Large intestine (tissue), 12 donors: ENCODE data around the gene GAS5. TPM values are rescaled to one million over a fixed set of nuclear protein-coding genes. Genes with fewer than 3 reads are reported as not detected.

Experiments used
- DNase-seq, 2 donors: peaks; one replicate each; pipeline versions ENCODE4 v3.0.0 to v3.0.0-alpha.2; 2013
- H3K27ac ChIP-seq: one replicate; pipeline ENCODE4 v1.5.1; 2013; ENCODE audit warnings: low read length
- H3K27me3 ChIP-seq: 2 replicates; pipeline ENCODE4 v1.6.1; 2013; ENCODE audit warnings: low read length; ENCODE audit not compliant: control insufficient read depth, insufficient read depth
- H3K36me3 ChIP-seq: 2 replicates; pipeline ENCODE4 v1.6.1; 2013; ENCODE audit warnings: low read length; ENCODE audit not compliant: control insufficient read depth, insufficient read depth
- H3K4me1 ChIP-seq: one replicate; pipeline ENCODE4 v1.6.1; 2013; ENCODE audit warnings: low read length; ENCODE audit not compliant: control insufficient read depth, insufficient read depth
- H3K4me3 ChIP-seq: one replicate; pipeline ENCODE4 v1.5.1; 2013; ENCODE audit warnings: low read length
- H3K9me3 ChIP-seq: one replicate; pipeline ENCODE4 v1.6.1; 2013; ENCODE audit warnings: mild to moderate bottlenecking, low read depth, low read length, moderate library complexity; ENCODE audit not compliant: control insufficient read depth
- WGBS: methylation state at CpG from one replicate; pipeline ENCODE4 v1.1.5; 2013; ENCODE audit warnings: low lambda C conversion rate; ENCODE audit not compliant: insufficient coverage; 5-methylcytosine and 5-hydroxymethylcytosine counted together
- long read RNA-seq, 11 donors: transcript quantifications; one replicate each; lab custom pipeline, GENCODE V29; 2026
- polyA plus RNA-seq: library from polyadenylated mRNA; unstranded; fragments of 120-200 nt; gene quantifications from one replicate; pipeline ENCODE4 v1.2.1, GENCODE V29; 2013

The GAS5 gene
- polyA plus RNA-seq, result 835 TPM
- long read RNA-seq, donor 1, transcript GAS5-221 (12 exons, 632 nt), result major isoform, 96 of 270 reads
- long read RNA-seq, donor 1, transcript GAS5-218 (11 exons, 565 nt), result minor isoform, 23 of 270 reads
- long read RNA-seq, donor 1, partial matches to known transcripts, result 60 of 270 reads
- long read RNA-seq, donor 1, other reads (novel, unspliced or antisense), result 73 of 270 reads
- long read RNA-seq, donor 2, transcript GAS5-221 (12 exons, 632 nt), result major isoform, 187 of 610 reads
- long read RNA-seq, donor 2, transcript GAS5-204 (3 exons, 1,060 nt), result minor isoform, 5 of 610 reads
- long read RNA-seq, donor 2, transcript GAS5-226 (8 exons, 632 nt), result minor isoform, 11 of 610 reads
- long read RNA-seq, donor 2, transcript GAS5-218 (11 exons, 565 nt), result minor isoform, 60 of 610 reads
- long read RNA-seq, donor 2, partial matches to known transcripts, result 190 of 610 reads
- long read RNA-seq, donor 2, other reads (novel, unspliced or antisense), result 136 of 610 reads
- long read RNA-seq, donor 3, result 0 reads
- long read RNA-seq, donor 4, transcript GAS5-218 (11 exons, 565 nt), result minor isoform, 7 of 65 reads
- long read RNA-seq, donor 4, transcript GAS5-221 (12 exons, 632 nt), result major isoform, 29 of 65 reads
- long read RNA-seq, donor 4, partial matches to known transcripts, result 14 of 65 reads
- long read RNA-seq, donor 4, other reads (novel, unspliced or antisense), result 10 of 65 reads
- long read RNA-seq, donor 5, transcript GAS5-221 (12 exons, 632 nt), result major isoform, 83 of 248 reads
- long read RNA-seq, donor 5, transcript GAS5-218 (11 exons, 565 nt), result minor isoform, 26 of 248 reads
- long read RNA-seq, donor 5, partial matches to known transcripts, result 52 of 248 reads
- long read RNA-seq, donor 5, other reads (novel, unspliced or antisense), result 79 of 248 reads
- long read RNA-seq, donor 6, transcript GAS5-217 (4 exons, 424 nt), result minor isoform, 6 of 613 reads
- long read RNA-seq, donor 6, transcript GAS5-226 (8 exons, 632 nt), result minor isoform, 10 of 613 reads
- long read RNA-seq, donor 6, transcript GAS5-218 (11 exons, 565 nt), result minor isoform, 30 of 613 reads
- long read RNA-seq, donor 6, transcript GAS5-221 (12 exons, 632 nt), result major isoform, 213 of 613 reads
- long read RNA-seq, donor 6, partial matches to known transcripts, result 152 of 613 reads
- long read RNA-seq, donor 6, other reads (novel, unspliced or antisense), result 180 of 613 reads
- long read RNA-seq, donor 7, transcript GAS5-221 (12 exons, 632 nt), result major isoform, 54 of 163 reads
- long read RNA-seq, donor 7, transcript GAS5-218 (11 exons, 565 nt), result minor isoform, 25 of 163 reads
- long read RNA-seq, donor 7, partial matches to known transcripts, result 24 of 163 reads
- long read RNA-seq, donor 7, other reads (novel, unspliced or antisense), result 52 of 163 reads
- long read RNA-seq, donor 8, transcript GAS5-206 (10 exons, 745 nt), result minor isoform, 10 of 972 reads
- long read RNA-seq, donor 8, transcript GAS5-221 (12 exons, 632 nt), result major isoform, 238 of 972 reads
- long read RNA-seq, donor 8, transcript GAS5-218 (11 exons, 565 nt), result minor isoform, 142 of 972 reads
- long read RNA-seq, donor 8, partial matches to known transcripts, result 163 of 972 reads
- long read RNA-seq, donor 8, other reads (novel, unspliced or antisense), result 399 of 972 reads
- long read RNA-seq, donor 9, transcript GAS5-221 (12 exons, 632 nt), result major isoform, 263 of 782 reads
- long read RNA-seq, donor 9, transcript GAS5-218 (11 exons, 565 nt), result minor isoform, 63 of 782 reads
- long read RNA-seq, donor 9, transcript GAS5-226 (8 exons, 632 nt), result minor isoform, 8 of 782 reads
- long read RNA-seq, donor 9, partial matches to known transcripts, result 184 of 782 reads
- long read RNA-seq, donor 9, other reads (novel, unspliced or antisense), result 242 of 782 reads
- long read RNA-seq, donor 10, transcript GAS5-218 (11 exons, 565 nt), result minor isoform, 52 of 682 reads
- long read RNA-seq, donor 10, transcript GAS5-211 (7 exons, 959 nt), result minor isoform, 5 of 682 reads
- long read RNA-seq, donor 10, transcript GAS5-221 (12 exons, 632 nt), result major isoform, 248 of 682 reads
- long read RNA-seq, donor 10, transcript GAS5-217 (4 exons, 424 nt), result minor isoform, 5 of 682 reads
- long read RNA-seq, donor 10, partial matches to known transcripts, result 280 of 682 reads
- long read RNA-seq, donor 10, other reads (novel, unspliced or antisense), result 79 of 682 reads
- long read RNA-seq, donor 11, transcript GAS5-218 (11 exons, 565 nt), result minor isoform, 34 of 321 reads
- long read RNA-seq, donor 11, transcript GAS5-221 (12 exons, 632 nt), result major isoform, 105 of 321 reads
- long read RNA-seq, donor 11, partial matches to known transcripts, result 64 of 321 reads
- long read RNA-seq, donor 11, other reads (novel, unspliced or antisense), result 103 of 321 reads

DNA sequence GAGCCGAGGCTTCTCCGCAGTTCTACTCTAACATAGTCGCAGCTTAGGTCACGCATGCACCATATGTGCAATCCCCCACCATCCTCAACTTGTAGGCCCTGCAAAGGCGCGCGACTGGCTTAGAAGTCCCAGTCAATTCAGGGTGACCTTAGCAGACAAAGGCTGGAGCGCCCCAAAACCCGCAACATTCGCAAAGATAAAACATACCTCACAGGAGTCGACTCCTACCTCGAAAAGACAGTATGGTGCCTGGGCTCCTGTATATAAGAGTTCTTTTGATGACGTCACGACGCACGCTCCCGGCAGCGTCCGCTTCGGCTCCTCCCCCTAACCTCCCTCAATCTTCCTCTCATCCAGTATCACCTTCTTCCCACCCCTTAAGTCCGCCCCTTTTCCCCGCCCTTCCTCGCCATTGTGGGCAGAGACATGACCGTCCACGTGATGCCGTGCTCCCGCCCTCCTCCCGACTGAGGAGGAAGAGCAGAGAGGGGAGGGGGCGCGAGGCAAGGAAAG, at the start of gene GAS5:
TSS of gene GAS5 (minus strand) at position 237 of the 513 bp plus-strand sequence.
- peak within 1 kb of the TSS; percentile 88 for H3K4me3 ChIP-seq
- no peaks in the 10 kb centered on the region for H3K27me3 ChIP-seq
- H3K9me3 ChIP-seq, result no peaks in the 10 kb centered on the region
- DNase-seq, result peak; percentile 100
- no CpG with 5 or more reads among the region's 30 CpGs for WGBS
- peaks cover 15% of the 10 kb centered on the region for H3K4me1 ChIP-seq
- H3K27ac ChIP-seq, result peak within 1 kb of the TSS; percentile 99
- H3K36me3 ChIP-seq, result peaks cover 43% of the 10 kb centered on the region

GRCh38 chr1:173917149-173917548, 49.4 kb upstream of the GAS5 start, which contains the start of gene SERPINC1:
Gene SERPINC1 (minus strand): TSS chr1:173917327. CDS start chr1:173917259, 68 bp downstream.
- H3K9me3 ChIP-seq, result no peaks in the 10 kb centered on the region
- DNase-seq, result peak; percentile 51 to 68
- peak within 1 kb of the TSS; percentile 13 for H3K27ac ChIP-seq
- peaks cover 17% of the 10 kb centered on the region for H3K4me1 ChIP-seq
- WGBS, result no CpG with 5 or more reads among the region's 3 CpGs
- H3K27me3 ChIP-seq, result no peaks in the 10 kb centered on the region
- H3K36me3 ChIP-seq, result no peaks in the 10 kb centered on the region
- no peak within 1 kb of the TSS for H3K4me3 ChIP-seq

DNA sequence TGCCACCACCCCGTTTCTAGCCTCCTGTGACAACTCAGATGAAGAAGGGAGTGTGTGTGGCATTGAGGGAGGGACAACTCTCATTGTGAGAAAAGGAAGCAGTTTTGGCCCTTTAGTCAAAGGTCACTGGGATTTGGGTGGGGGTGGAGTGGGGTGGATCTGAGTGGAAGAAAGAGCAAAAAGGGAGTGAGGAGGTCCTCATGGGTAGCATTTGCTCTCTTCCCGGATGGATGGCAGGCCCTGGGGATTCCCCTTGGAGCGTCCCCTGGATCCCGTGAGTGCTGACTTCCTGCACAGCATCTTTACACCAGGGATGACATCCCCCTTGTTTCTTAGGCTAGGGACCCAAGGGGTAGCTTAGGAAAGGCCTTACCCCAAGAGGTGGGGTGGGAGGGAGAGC, 48.9 kb upstream of the GAS5 start:
- H3K36me3 ChIP-seq, result no peaks in the 10 kb centered on the region

GRCh38 chr1:173915596-173915995, 47.8 kb upstream of the GAS5 start:
- H3K4me3 ChIP-seq, result no peak overlapping the region
- H3K36me3 ChIP-seq, result no peaks in the 10 kb centered on the region
- no peak overlapping the region for H3K27ac ChIP-seq
- H3K27me3 ChIP-seq, result no peaks in the 10 kb centered on the region
- H3K4me1 ChIP-seq, result peaks cover 17% of the 10 kb centered on the region
- H3K9me3 ChIP-seq, result no peaks in the 10 kb centered on the region
- WGBS, result no CpG with 5 or more reads among the region's 2 CpGs
- no peak for DNase-seq

More for the DNA sequence above, 48.9 kb upstream of the GAS5 start:
- no peak for DNase-seq
- peak overlapping the region; percentile 13 for H3K27ac ChIP-seq
- no peaks in the 10 kb centered on the region for H3K9me3 ChIP-seq
- no CpG with 5 or more reads among the region's 4 CpGs for WGBS
- no peaks in the 10 kb centered on the region for H3K27me3 ChIP-seq
- H3K4me1 ChIP-seq, result peaks cover 17% of the 10 kb centered on the region
- no peak overlapping the region for H3K4me3 ChIP-seq

GRCh38 chr1:173914366-173914871, 46.6 kb upstream of the GAS5 start:
- DNase-seq, result peak; percentile 6 to 24
- H3K4me1 ChIP-seq, result peaks cover 17% of the 10 kb centered on the region
- H3K27ac ChIP-seq, result no peak overlapping the region
- no peaks in the 10 kb centered on the region for H3K27me3 ChIP-seq
- no peak overlapping the region for H3K4me3 ChIP-seq
- H3K36me3 ChIP-seq, result no peaks in the 10 kb centered on the region
- no CpG with 5 or more reads among the region's 13 CpGs for WGBS
- H3K9me3 ChIP-seq, result no peaks in the 10 kb centered on the region

DNA sequence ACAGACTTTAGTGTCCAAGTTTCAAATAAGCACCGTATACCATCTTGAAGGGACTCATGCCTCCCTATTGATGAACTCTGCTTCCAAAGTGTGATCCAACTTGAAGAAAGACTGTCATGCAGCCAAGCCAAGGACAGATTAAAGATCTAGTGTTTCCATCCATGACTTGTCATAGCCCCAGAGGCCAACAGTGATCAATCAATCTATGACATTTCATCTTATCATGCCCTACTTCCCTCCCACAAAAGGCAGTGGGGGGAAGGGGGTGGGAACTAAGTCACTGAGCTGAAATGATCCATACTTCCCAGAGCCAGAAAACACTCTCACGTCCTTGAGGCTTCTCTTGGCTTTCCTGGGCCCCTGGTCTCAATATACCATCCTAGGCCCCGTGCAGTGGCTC, 45.3 kb upstream of the GAS5 start:
- no peak for DNase-seq
- no CpG with 5 or more reads among the region's 3 CpGs for WGBS
- H3K9me3 ChIP-seq, result no peaks in the 10 kb centered on the region
- H3K36me3 ChIP-seq, result no peaks in the 10 kb centered on the region
- no peaks in the 10 kb centered on the region for H3K27me3 ChIP-seq
- no peak overlapping the region for H3K4me3 ChIP-seq
- H3K4me1 ChIP-seq, result peaks cover 17% of the 10 kb centered on the region
- H3K27ac ChIP-seq, result no peak overlapping the region

- no peak for DNase-seq
- Histone ChIP-seq H3K36me3 (no peaks in the 10 kb centered on the region), H3K4me3 (no peak overlapping the region), H3K4me1 (no peaks in the 10 kb centered on the region), H3K9me3 (no peaks in the 10 kb centered on the region), H3K27me3 (no peaks in the 10 kb centered on the region), H3K27ac (no peak overlapping the region)
- WGBS, result 90% methylated on average over 2 of the region's 6 CpGs
Observed at GRCh38 chr1:173903827-173904531, 36.2 kb upstream of the GAS5 start.

GRCh38 chr1:173900992-173901391, 33.2 kb upstream of the GAS5 start:
- H3K27me3 ChIP-seq, result no peaks in the 10 kb centered on the region
- H3K9me3 ChIP-seq, result no peaks in the 10 kb centered on the region
- DNase-seq, result no peak
- H3K4me1 ChIP-seq, result no peaks in the 10 kb centered on the region
- WGBS, result no CpG with 5 or more reads among the region's 3 CpGs
- no peak overlapping the region for H3K4me3 ChIP-seq
- H3K36me3 ChIP-seq, result no peaks in the 10 kb centered on the region
- H3K27ac ChIP-seq, result no peak overlapping the region
